GM18909 (cell line): Measurements from ENCODE around the gene GFPT1.
A peak's percentile ranks its signal among the peaks of the same experiment; 100 is the strongest.
"Not testable (repeated sequence)": the region's sequence is repeated elsewhere in the genome, so short reads cannot be mapped to it uniquely, and the experiment has no call there.

Source experiments
- ATAC-seq: cut with Tn5 transposase; IDR thresholded peaks from one replicate; pipeline ENCODE4 v1.9.1; 2021; ENCODE audit warnings: mild to moderate bottlenecking; ENCODE audit not compliant: unreplicated experiment, poor library complexity

The GFPT1 gene

GRCh38 chr2:69386789-69387734, at the start of gene GFPT1:
Gene GFPT1 (minus strand): TSS chr2:69387227. CDS start chr2:69387071, 156 bp downstream.
- ATAC-seq, result peak; percentile 84

- ATAC-seq, result peak; percentile 13
Observed at GRCh38 chr2:69436596-69436937, 49.5 kb upstream of the GFPT1 start.

- no peak for ATAC-seq
Observed at GRCh38 chr2:69434753-69435152, 47.7 kb upstream of the GFPT1 start.

GRCh38 chr2:69429491-69430183, 42.6 kb upstream of the GFPT1 start:
- ATAC-seq, result no peak

- ATAC-seq, result no peak
Observed at GRCh38 chr2:69428981-69429380, 42.0 kb upstream of the GFPT1 start.

- no peak for ATAC-seq
Observed at GRCh38 chr2:69424419-69424818, 37.4 kb upstream of the GFPT1 start.

GRCh38 chr2:69422198-69422597, 35.2 kb upstream of the GFPT1 start:
- ATAC-seq, result no peak

GRCh38 chr2:69419111-69419510, 32.1 kb upstream of the GFPT1 start:
- ATAC-seq, result not testable (repeated sequence)

- ATAC-seq, result no peak
Observed at GRCh38 chr2:69416147-69416546, 29.1 kb upstream of the GFPT1 start.

GRCh38 chr2:69411120-69411519, 24.1 kb upstream of the GFPT1 start:
- ATAC-seq, result no peak

GRCh38 chr2:69405306-69405705, 18.3 kb upstream of the GFPT1 start:
- ATAC-seq, result no peak

- no peak for ATAC-seq
Observed at GRCh38 chr2:69400121-69400520, 13.1 kb upstream of the GFPT1 start.

GRCh38 chr2:69397234-69397633, 10.2 kb upstream of the GFPT1 start:
- no peak for ATAC-seq

GRCh38 chr2:69395866-69396265, 8.8 kb upstream of the GFPT1 start:
- ATAC-seq, result no peak

GRCh38 chr2:69393963-69394362, 6.9 kb upstream of the GFPT1 start:
- no peak for ATAC-seq

- ATAC-seq, result no peak
Observed at GRCh38 chr2:69390471-69390870, 3.4 kb upstream of the GFPT1 start.

GRCh38 chr2:69390001-69390400, 3.0 kb upstream of the GFPT1 start:
- no peak for ATAC-seq

- ATAC-seq, result no peak
Observed at GRCh38 chr2:69389271-69389670, 2.2 kb upstream of the GFPT1 start.

- ATAC-seq, result no peak
Observed at GRCh38 chr2:69387770-69388481, 899 bp upstream of the GFPT1 start.

- ATAC-seq, result peak; percentile 32
Observed at GRCh38 chr2:69386360-69386759, 667 bp downstream of the GFPT1 start.
